Hepatocyte (in vitro differentiated cells): ENCODE data around the gene PTGR1. TPM values are rescaled to one million over a fixed set of nuclear protein-coding genes. Genes with fewer than 3 reads are reported as not detected.

Source experiments
- DNase-seq: peaks from one replicate; pipeline ENCODE4 v3.0.0-alpha.2; 2016; ENCODE audit warnings: low spot score
- H2AFZ ChIP-seq: fragments of 200-600 bp; sonication (generic); 2 replicates; pipeline ENCODE4 v1.6.0; 2016; ENCODE audit warnings: antibody characterized with exemption, mild to moderate bottlenecking
- H3K27ac ChIP-seq: fragments of 200-600 bp; sonication (generic); 2 replicates; pipeline ENCODE4 v1.5.1; 2016; ENCODE audit warnings: mild to moderate bottlenecking
- H3K27me3 ChIP-seq: fragments of 200-600 bp; sonication (generic); 2 replicates; pipeline ENCODE4 v1.6.1; 2016
- H3K36me3 ChIP-seq: fragments of 200-600 bp; sonication (generic); replicated peaks from 2 replicates; pipeline ENCODE4 v1.5.1; 2016; ENCODE audit warnings: low read depth; ENCODE audit not compliant: insufficient read depth
- H3K4me1 ChIP-seq: fragments of 200-600 bp; sonication (generic); 2 replicates; pipeline ENCODE4 v1.5.1; 2016; ENCODE audit warnings: mild to moderate bottlenecking, moderate library complexity; ENCODE audit not compliant: insufficient read depth
- H3K4me2 ChIP-seq: fragments of 200-600 bp; sonication (generic); 2 replicates; pipeline ENCODE4 v1.6.0; 2016
- H3K4me3 ChIP-seq: fragments of 200-600 bp; sonication (generic); 2 replicates; pipeline ENCODE4 v1.5.1; 2016; ENCODE audit warnings: mild to moderate bottlenecking
- H3K79me2 ChIP-seq: fragments of 200-600 bp; sonication (generic); 2 replicates; pipeline ENCODE4 v1.6.0; 2017; ENCODE audit warnings: mild to moderate bottlenecking
- H3K9me2 ChIP-seq: fragments of 200-600 bp; sonication (generic); replicated peaks from 2 replicates; pipeline ENCODE4 v1.6.0; 2017; ENCODE audit warnings: mild to moderate bottlenecking; ENCODE audit not compliant: insufficient read depth
- H3K9me3 ChIP-seq: fragments of 200-600 bp; sonication (generic); 2 replicates; pipeline ENCODE4 v1.5.1; 2016; ENCODE audit warnings: low read depth, mild to moderate bottlenecking
- H4K20me1 ChIP-seq: fragments of 200-600 bp; sonication (generic); 2 replicates; pipeline ENCODE4 v1.6.0; 2016; ENCODE audit warnings: mild to moderate bottlenecking; ENCODE audit not compliant: insufficient read depth, poor library complexity, severe bottlenecking
- CTCF ChIP-seq: fragments of 200-600 bp; sonication (generic); IDR thresholded peaks from 2 replicates; pipeline ENCODE4 v1.5.1; 2016; ENCODE audit warnings: antibody characterized with exemption, mild to moderate bottlenecking; ENCODE audit not compliant: poor library complexity
- EZH2 ChIP-seq: fragments of 200-600 bp; sonication (generic); IDR thresholded peaks from 2 replicates; pipeline ENCODE4 v1.6.1; 2016; ENCODE audit warnings: antibody characterized with exemption, mild to moderate bottlenecking, borderline replicate concordance
- EZH2phosphoT487 ChIP-seq: fragments of 200-600 bp; sonication (generic); IDR thresholded peaks from one replicate; pipeline ENCODE4 v1.6.1; 2018; ENCODE audit warnings: antibody characterized with exemption, mild to moderate bottlenecking, low read depth, moderate library complexity; ENCODE audit not compliant: unreplicated experiment, severe bottlenecking
- WGBS: methylation state at CpG from one replicate; pipeline ENCODE4 v1.1.6; 2016; ENCODE audit warnings: low lambda C conversion rate; ENCODE audit errors: missing lambda C conversion rate; 5-methylcytosine and 5-hydroxymethylcytosine counted together
- polyA plus RNA-seq: library from polyadenylated mRNA; unstranded; fragments of >200 nt; fragmentation: Nextera tagmentation; extraction: Ambion mirVana; gene quantifications from 2 replicates; pipeline ENCODE4 v1.2.1, GENCODE V29; 2016
- total RNA-seq: library from RNA; depleted of rRNA; stranded (reverse); fragments of >200 nt; gene quantifications from 2 replicates; pipeline ENCODE4 v1.2.3, GENCODE V29; 2014

Gene PTGR1
- total and polyA plus RNA-seq, 2 experiments from 2014 or later: 266 to 290 TPM

GRCh38 chr9:111634860-111635259 is 35.4 kb upstream of the PTGR1 start:
- 64% methylated on average over 1 of the region's 1 CpG for WGBS
- peaks cover 82% of the 10 kb centered on the region for H3K79me2 ChIP-seq

GRCh38 chr9:111633389-111633736 is 33.9 kb upstream of the PTGR1 start:
- Histone ChIP-seq H3K4me1 (peaks cover 50% of the 10 kb centered on the region), H3K36me3 (no peaks in the 10 kb centered on the region), H4K20me1 (peaks cover 27% of the 10 kb centered on the region), H2AFZ (no peak overlapping the region), H3K9me2 (no peaks in the 10 kb centered on the region), H3K27me3 (no peaks in the 10 kb centered on the region), H3K79me2 (peaks cover 69% of the 10 kb centered on the region), H3K4me3 (no peak overlapping the region), H3K27ac (no peak overlapping the region), H3K4me2 (peak overlapping the region; percentile 96), H3K9me3 (no peaks in the 10 kb centered on the region)
- WGBS: 57% methylated on average over 1 of the region's 1 CpG
- no peak for DNase-seq
- TF ChIP-seq EZH2phosphoT487 (no peak), CTCF (no peak), EZH2 (no peak)

More at GRCh38 chr9:111634860-111635259, 35.4 kb upstream of the PTGR1 start:
- Histone ChIP-seq H3K9me3 (no peaks in the 10 kb centered on the region), H3K27ac (no peak overlapping the region), H3K4me3 (no peak overlapping the region), H3K27me3 (no peaks in the 10 kb centered on the region), H3K36me3 (no peaks in the 10 kb centered on the region), H3K4me1 (peaks cover 49% of the 10 kb centered on the region), H3K4me2 (peak overlapping the region; percentile 96), H2AFZ (no peak overlapping the region), H4K20me1 (peaks cover 29% of the 10 kb centered on the region), H3K9me2 (no peaks in the 10 kb centered on the region)
- no peak for DNase-seq
- TF ChIP-seq EZH2phosphoT487 (no peak), CTCF (no peak), EZH2 (no peak)

GRCh38 chr9:111632695-111633388 is 33.4 kb upstream of the PTGR1 start:
- H3K9me2 ChIP-seq: no peaks in the 10 kb centered on the region
- WGBS: 62% methylated on average over 7 of the region's 7 CpGs
- H3K9me3 ChIP-seq: no peaks in the 10 kb centered on the region
- peak overlapping the region; percentile 96 for H3K4me2 ChIP-seq
- TF ChIP-seq CTCF (no peak), EZH2phosphoT487 (no peak), EZH2 (no peak)
- DNase-seq: no peak
- no peak overlapping the region for H3K4me3 ChIP-seq
- peaks cover 25% of the 10 kb centered on the region for H4K20me1 ChIP-seq
- H3K27me3 ChIP-seq: no peaks in the 10 kb centered on the region
- H3K27ac ChIP-seq: no peak overlapping the region
- peaks cover 63% of the 10 kb centered on the region for H3K79me2 ChIP-seq
- H2AFZ ChIP-seq: no peak overlapping the region
- H3K36me3 ChIP-seq: no peaks in the 10 kb centered on the region
- peaks cover 50% of the 10 kb centered on the region for H3K4me1 ChIP-seq
